Keratinocyte (primary cell): ENCODE data around the gene EMC10. TPM values are rescaled to one million over a fixed set of nuclear protein-coding genes. Genes with fewer than 3 reads are reported as not detected.

Experiments
- DNase-seq: peaks from one replicate; pipeline ENCODE4 v3.0.0-alpha.2; 2011; ENCODE audit warnings: low read depth, missing footprints, low spot score
- FAIRE-seq: peaks from 2 replicates; lab custom pipeline; 2011; peaks lifted over from hg19 to GRCh38; lab: Jason Lieb, UNC
- H2AFZ ChIP-seq: 2 replicates; pipeline ENCODE4 v1.6.0; 2012; ENCODE audit warnings: low read length, control low read depth, inconsistent platforms; ENCODE audit not compliant: control insufficient read depth
- H3K27ac ChIP-seq: 2 replicates; pipeline ENCODE4 v1.5.1; 2011; ENCODE audit warnings: low read length; ENCODE audit not compliant: control insufficient read depth, insufficient read depth
- H3K27me3 ChIP-seq: 3 replicates; pipeline ENCODE4 v1.6.0; 2011; ENCODE audit warnings: low read length; ENCODE audit not compliant: control insufficient read depth, insufficient read depth; ENCODE audit errors: extremely low read depth
- H3K36me3 ChIP-seq, 2 experiments: 2 replicates in 1 of 2; 3 replicates in 1 of 2; pipeline ENCODE4 v1.5.1; 2011; ENCODE audit warnings: low read length in 2 of 2, mild to moderate bottlenecking in 1 of 2; ENCODE audit not compliant: control insufficient read depth in 2 of 2, insufficient read depth in 2 of 2; ENCODE audit errors: extremely low read depth in 1 of 2
- H3K4me1 ChIP-seq: 3 replicates; pipeline ENCODE4 v1.5.1; 2011; ENCODE audit warnings: low read length; ENCODE audit not compliant: control insufficient read depth, insufficient read depth; ENCODE audit errors: extremely low read depth
- H3K4me2 ChIP-seq: 3 replicates; pipeline ENCODE4 v1.6.0; 2011; ENCODE audit warnings: low read depth, low read length; ENCODE audit not compliant: control insufficient read depth, insufficient read depth; ENCODE audit errors: extremely low read depth
- H3K4me3 ChIP-seq, 3 experiments: fragments of 200-600 bp in 1 of 3; sonication (generic) in 1 of 3; 2 replicates in 2 of 3; 3 replicates in 1 of 3; pipeline ENCODE4 v1.5.1; 2011 to 2016; ENCODE audit warnings: low read length in 3 of 3, mild to moderate bottlenecking in 3 of 3, control low read depth in 2 of 3, inconsistent platforms in 1 of 3, low read depth in 1 of 3, mixed read lengths in 1 of 3, mixed run types in 1 of 3, moderate library complexity in 1 of 3; ENCODE audit not compliant: control insufficient read depth in 2 of 3, insufficient read depth in 2 of 3; ENCODE audit errors: extremely low read depth in 1 of 3
- H3K79me2 ChIP-seq: 2 replicates; pipeline ENCODE4 v1.6.0; 2012; ENCODE audit warnings: low read length; ENCODE audit not compliant: control insufficient read depth, insufficient read depth
- H3K9ac ChIP-seq: 3 replicates; pipeline ENCODE4 v1.6.0; 2011; ENCODE audit warnings: low read length; ENCODE audit not compliant: control insufficient read depth, insufficient read depth; ENCODE audit errors: extremely low read depth
- H3K9me1 ChIP-seq: 3 replicates; pipeline ENCODE4 v1.6.0; 2011; ENCODE audit warnings: low read length; ENCODE audit not compliant: control insufficient read depth, insufficient read depth; ENCODE audit errors: extremely low read depth
- H3K9me3 ChIP-seq: 2 replicates; pipeline ENCODE4 v1.5.1; 2012; ENCODE audit warnings: low read depth, low read length; ENCODE audit not compliant: control insufficient read depth
- H4K20me1 ChIP-seq: 3 replicates; pipeline ENCODE4 v1.6.0; 2011; ENCODE audit warnings: low read length; ENCODE audit not compliant: control insufficient read depth, insufficient read depth; ENCODE audit errors: extremely low read depth
- CTCF ChIP-seq, 3 experiments: IDR thresholded peaks in 1 of 3; conservative IDR thresholded peaks in 1 of 3; optimal IDR thresholded peaks in 1 of 3; 2 replicates in 2 of 3; 3 replicates in 1 of 3; pipeline versions ENCODE3 to v1.5.1; 2011; ENCODE audit warnings: low read length in 3 of 3, mild to moderate bottlenecking in 3 of 3, moderate library complexity in 2 of 3, control low read depth in 1 of 3, inconsistent platforms in 1 of 3; ENCODE audit not compliant: insufficient read depth in 2 of 3; ENCODE audit errors: extremely low read depth in 1 of 3
- EZH2 ChIP-seq: IDR thresholded peaks from one replicate; pipeline ENCODE4 v1.6.1; 2012; ENCODE audit warnings: inconsistent platforms, mild to moderate bottlenecking, low read length, moderate library complexity
- dilution Hi-C: fragments of 300-500 bp; cut with MboI; formaldehyde crosslinking; loops from one replicate; pipeline ENCODE4 v1.7.0; 2020; ENCODE audit warnings: low sequenced_read_pairs; ENCODE audit not compliant: extremely low pct_ligation_motif_present
- polyA plus RNA-seq, 5 experiments: library from polyadenylated mRNA; depleted of rRNA in 3 of 5; stranded (reverse) in 3 of 5; stranded (forward) in 1 of 5; unstranded in 1 of 5; fragments of >200 nt; gene quantifications; 1 replicate in 1 of 5; 2 replicates in 3 of 5; 3 replicates in 1 of 5; pipeline versions ENCODE4 v1.2.1 to v1.2.3, GENCODE V29; 2011 to 2012; ENCODE audit warnings: missing spikeins in 2 of 5, low read depth in 1 of 5, low replicate concordance in 1 of 5

Gene EMC10
- polyA plus RNA-seq, 1 donor (not counting 4 experiments of a cell fraction or from before 2014, with no cell fraction given), result 26.7 TPM

- Histone ChIP-seq H4K20me1 (no peaks in the 10 kb centered on the region), H3K79me2 (no peaks in the 10 kb centered on the region), H3K4me2 (no peak overlapping the region), H3K27ac (no peak overlapping the region), H3K36me3 (no peaks in the 10 kb centered on the region), H2AFZ (no peak overlapping the region), H3K4me3 (no peak overlapping the region), H3K9me1 (no peaks in the 10 kb centered on the region), H3K9me3 (no peaks in the 10 kb centered on the region), H3K4me1 (no peaks in the 10 kb centered on the region), H3K27me3 (no peaks in the 10 kb centered on the region), H3K9ac (no peak overlapping the region)
- no peak for DNase-seq
- FAIRE-seq, result no peak
- dilution Hi-C loops, result no loop called here
- TF ChIP-seq EZH2, result no peak
- TF ChIP-seq CTCF (optimal IDR thresholded peaks at IDR 0.05 in 1 of 3, IDR thresholded peaks at IDR 0.05 in 1 of 3, conservative IDR thresholded peaks at IDR 0.05 in 1 of 3; ENCODE audit: extremely low read depth in 1 of 3, insufficient read depth in 2 of 3, low read length in 3 of 3), result no peak
These were observed 61.0 kb downstream of the EMC10 start for GRCh38 chr19:50537306-50537685.

DNA sequence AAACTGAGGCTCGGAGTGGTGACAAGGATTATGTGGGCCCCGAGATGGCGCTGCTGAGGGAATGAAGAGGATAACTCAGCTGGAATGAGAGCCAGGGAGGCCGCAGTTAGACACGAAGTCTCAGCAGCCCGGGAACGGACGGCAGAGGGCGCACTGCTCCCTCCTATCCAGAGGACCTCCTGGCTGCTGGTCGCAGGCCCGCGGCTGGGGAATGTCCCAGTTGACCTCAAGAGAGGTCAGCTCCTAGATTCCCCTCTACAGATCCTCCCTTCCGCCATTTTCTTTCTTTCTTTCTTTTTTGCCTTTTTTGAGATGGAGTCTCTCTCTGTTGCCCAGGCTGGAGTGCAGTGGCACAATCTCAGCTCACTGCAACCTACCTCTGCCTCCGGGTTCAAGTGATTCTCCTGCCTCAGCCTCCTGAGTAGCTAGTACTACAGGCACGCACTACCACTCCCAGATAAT lies 61.5 kb downstream of the EMC10 start:
- no peak overlapping the region for H3K9ac ChIP-seq
- H3K9me3 ChIP-seq, result no peaks in the 10 kb centered on the region
- H3K4me3 ChIP-seq, result no peak overlapping the region
- TF ChIP-seq EZH2, result no peak
- TF ChIP-seq CTCF (optimal IDR thresholded peaks at IDR 0.05 in 1 of 3, IDR thresholded peaks at IDR 0.05 in 1 of 3, conservative IDR thresholded peaks at IDR 0.05 in 1 of 3; ENCODE audit: extremely low read depth in 1 of 3, insufficient read depth in 2 of 3, low read length in 3 of 3), result peak; percentile 76 to 97 (median 94)
- DNase-seq (peak; percentile 1), FAIRE-seq (no peak)
- H4K20me1 ChIP-seq, result no peaks in the 10 kb centered on the region
- no peaks in the 10 kb centered on the region for H3K79me2 ChIP-seq
- H3K4me1 ChIP-seq, result no peaks in the 10 kb centered on the region
- dilution Hi-C loops, result no loop called here
- H2AFZ ChIP-seq, result no peak overlapping the region
- H3K27me3 ChIP-seq, result no peaks in the 10 kb centered on the region
- H3K4me2 ChIP-seq, result no peak overlapping the region
- H3K9me1 ChIP-seq, result no peaks in the 10 kb centered on the region
- no peaks in the 10 kb centered on the region for H3K36me3 ChIP-seq
- H3K27ac ChIP-seq, result no peak overlapping the region

Other genes starting within 250 kb of the EMC10 start
- 0.01 to 0.08 TPM in 2 of 3 replicates, not detected in the other for gene KCNC3, start 147.1 kb upstream of the EMC10 start, polyA plus RNA-seq
- 0.51 to 2.8 TPM (median 0.94 TPM) in 3 replicates for gene NAPSA, start 110.9 kb upstream of the EMC10 start, polyA plus RNA-seq
- 19.5 to 32.3 TPM (median 27.4 TPM) in 3 replicates for gene NR1H2, start 100.0 kb upstream of the EMC10 start, polyA plus RNA-seq
- gene POLD1, start 92.2 kb upstream of the EMC10 start, polyA plus RNA-seq, result 8.7 to 12.2 TPM (median 10.7 TPM) in 3 replicates
- 0.10 TPM in 1 of 3 replicates, not detected in the others for gene SPIB, start 57.6 kb upstream of the EMC10 start, polyA plus RNA-seq
- gene MYBPC2, start 43.6 kb upstream of the EMC10 start, polyA plus RNA-seq, result 0.01 TPM in 1 of 3 replicates, not detected in the others
- 0.37 to 0.83 TPM (median 0.64 TPM) in 3 replicates for gene GARIN5A, start 341 bp downstream of the EMC10 start, polyA plus RNA-seq
- gene JOSD2, start 34.7 kb downstream of the EMC10 start, polyA plus RNA-seq, result 18.7 to 48.7 TPM (median 21.0 TPM) in 3 replicates
- not detected in 3 replicates for gene ASPDH, start 37.4 kb downstream of the EMC10 start, polyA plus RNA-seq
- not detected in 3 replicates for gene LRRC4B, start 91.9 kb downstream of the EMC10 start, polyA plus RNA-seq
- gene SYT3, start 163.4 kb downstream of the EMC10 start, polyA plus RNA-seq, result not detected in 3 replicates
- not detected in 3 replicates for gene C19orf81, start 172.9 kb downstream of the EMC10 start, polyA plus RNA-seq
- gene SHANK1, start 243.3 kb downstream of the EMC10 start, polyA plus RNA-seq, result 0.10 to 0.82 TPM (median 0.51 TPM) in 3 replicates
- 0.56 to 1.2 TPM (median 0.67 TPM) in 3 replicates for gene CLEC11A, start 246.9 kb downstream of the EMC10 start, polyA plus RNA-seq